ENCODE results near the gene GALE. TPM values are rescaled to one million over a fixed set of nuclear protein-coding genes. Genes with fewer than 3 reads are reported as not detected.

Gene GALE
- polyA plus RNA-seq, 3 donors: 17.6 to 21.9 (median 18.0) TPM

DNA sequence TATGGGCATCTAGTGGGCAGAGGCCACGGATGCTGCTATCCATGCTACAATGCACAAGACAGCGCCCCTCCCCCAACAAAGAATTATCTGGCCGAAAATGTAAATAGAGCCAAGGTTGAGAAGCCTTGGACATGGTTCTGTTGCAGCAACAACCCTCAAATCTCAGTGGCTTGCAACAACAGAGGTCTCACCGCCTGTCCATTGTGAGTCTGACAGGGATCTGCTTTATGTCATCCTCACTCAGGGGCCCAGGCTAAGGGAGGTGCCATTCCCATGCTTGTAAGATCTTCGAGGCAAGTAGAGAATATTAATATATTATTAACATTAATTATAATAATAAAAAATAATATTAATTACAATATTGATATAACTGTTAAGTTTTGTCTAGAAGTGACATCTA lies 31.8 kb downstream of the GALE start:
- no peak overlapping the region for H3K4me3 ChIP-seq (replicated peaks in 1 of 3; ENCODE audit: low read depth in 2 of 3, low read length in 3 of 3)
- Mint-ChIP-seq H3K27me3 (ENCODE audit: low read depth in 3 of 3) (no peaks in the 10 kb centered on the region), H3K9me3 (peaks cover 0 to 2% (median 0%) of the 10 kb centered on the region in 7 donors), H3K4me1 (peaks cover 2% of the 10 kb centered on the region), H3K36me3 (peaks cover 17 to 39% of the 10 kb centered on the region in 2 donors), H3K27ac (no peak overlapping the region), H3K4me3 (no peak overlapping the region)
- no peak overlapping the region for H3K9ac ChIP-seq (ENCODE audit: insufficient read depth, low read length, poor library complexity, severe bottlenecking)
- no peaks in the 10 kb centered on the region for H3K79me2 ChIP-seq (ENCODE audit: insufficient read depth, low read length)
- TF ChIP-seq, protein P1, sequence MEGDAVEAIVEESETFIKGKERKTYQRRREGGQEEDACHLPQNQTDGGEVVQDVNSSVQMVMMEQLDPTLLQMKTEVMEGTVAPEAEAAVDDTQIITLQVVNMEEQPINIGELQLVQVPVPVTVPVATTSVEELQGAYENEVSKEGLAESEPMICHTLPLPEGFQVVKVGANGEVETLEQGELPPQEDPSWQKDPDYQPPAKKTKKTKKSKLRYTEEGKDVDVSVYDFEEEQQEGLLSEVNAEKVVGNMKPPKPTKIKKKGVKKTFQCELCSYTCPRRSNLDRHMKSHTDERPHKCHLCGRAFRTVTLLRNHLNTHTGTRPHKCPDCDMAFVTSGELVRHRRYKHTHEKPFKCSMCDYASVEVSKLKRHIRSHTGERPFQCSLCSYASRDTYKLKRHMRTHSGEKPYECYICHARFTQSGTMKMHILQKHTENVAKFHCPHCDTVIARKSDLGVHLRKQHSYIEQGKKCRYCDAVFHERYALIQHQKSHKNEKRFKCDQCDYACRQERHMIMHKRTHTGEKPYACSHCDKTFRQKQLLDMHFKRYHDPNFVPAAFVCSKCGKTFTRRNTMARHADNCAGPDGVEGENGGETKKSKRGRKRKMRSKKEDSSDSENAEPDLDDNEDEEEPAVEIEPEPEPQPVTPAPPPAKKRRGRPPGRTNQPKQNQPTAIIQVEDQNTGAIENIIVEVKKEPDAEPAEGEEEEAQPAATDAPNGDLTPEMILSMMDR (IDR thresholded peaks at IDR 0.05): no peak
- H3K36me3 ChIP-seq (replicated peaks in 1 of 2; ENCODE audit: control insufficient read depth in 1 of 2, insufficient read depth in 2 of 2, low read length in 2 of 2): peaks cover 2 to 31% of the 10 kb centered on the region in 2 donors
- H3K4me2 ChIP-seq (replicated peaks; ENCODE audit: extremely low read depth, low read length, poor library complexity, severe bottlenecking): no peak overlapping the region
- no peaks in the 10 kb centered on the region for H3K9me3 ChIP-seq (replicated peaks in 1 of 2; ENCODE audit: control insufficient read depth in 1 of 2, insufficient read depth in 1 of 2, low read length in 2 of 2)
- no peak overlapping the region for H2AFZ ChIP-seq (ENCODE audit: insufficient read depth, low read depth, low read length, poor library complexity, severe bottlenecking)
- no peak overlapping the region for H3K27ac ChIP-seq (ENCODE audit: low read depth in 1 of 2, low read length in 2 of 2)
- intact Hi-C loops (cut with micrococcal nuclease): no loop called here
- H3K27me3 ChIP-seq (ENCODE audit: control insufficient read depth in 2 of 2, insufficient read depth in 2 of 2, low read length in 2 of 2): no peaks in the 10 kb centered on the region
- H3K4me1 ChIP-seq (ENCODE audit: control insufficient read depth in 1 of 2, insufficient read depth in 2 of 2, low read length in 2 of 2): peaks cover 0 to 3% of the 10 kb centered on the region in 2 donors
- DNase-seq: no peak
- 100% methylated on average over 2 of the region's 5 CpGs for WGBS (ENCODE audit: insufficient coverage)
- no peaks in the 10 kb centered on the region for H4K20me1 ChIP-seq (ENCODE audit: insufficient read depth, low read length)

DNA sequence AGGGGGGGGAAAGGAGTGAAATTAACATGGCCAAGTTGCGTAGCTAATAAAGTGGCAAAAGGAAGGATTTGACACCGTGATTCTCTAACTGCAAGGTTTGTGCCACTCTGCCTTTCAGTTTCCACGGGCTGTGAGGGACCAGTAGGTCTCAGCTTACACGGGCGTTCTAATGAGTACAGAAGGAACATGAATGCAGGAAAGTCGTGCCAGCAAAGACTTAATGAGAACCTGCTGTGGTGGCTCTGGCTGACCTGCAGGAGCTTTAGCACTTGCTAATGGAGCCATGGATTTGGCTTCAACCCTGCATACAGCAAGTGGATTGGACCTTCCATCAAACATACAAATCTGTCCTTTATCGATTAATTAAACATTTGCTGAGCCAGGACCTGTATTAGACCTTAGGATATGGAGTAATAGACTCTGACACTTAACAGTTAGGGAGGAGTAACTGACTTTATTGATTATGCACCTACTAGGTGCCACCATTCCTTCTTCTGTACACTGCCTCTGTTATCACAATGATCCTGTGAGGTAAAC lies 37.4 kb downstream of the GALE start:
- TF ChIP-seq, protein P1 (IDR thresholded peaks at IDR 0.05): no peak
- H3K27me3 ChIP-seq (ENCODE audit: control insufficient read depth in 2 of 2, insufficient read depth in 2 of 2, low read length in 2 of 2): no peaks in the 10 kb centered on the region
- DNase-seq: no peak
- peaks cover 49 to 78% of the 10 kb centered on the region in 2 donors for H3K36me3 Mint-ChIP-seq
- no peaks in the 10 kb centered on the region for H3K9me3 ChIP-seq (replicated peaks in 1 of 2; ENCODE audit: control insufficient read depth in 1 of 2, insufficient read depth in 1 of 2, low read length in 2 of 2)
- H3K27me3 Mint-ChIP-seq (ENCODE audit: low read depth in 3 of 3): no peaks in the 10 kb centered on the region
- no peak overlapping the region for H3K4me3 ChIP-seq (replicated peaks in 1 of 3; ENCODE audit: low read depth in 2 of 3, low read length in 3 of 3)
- intact Hi-C loops (cut with micrococcal nuclease): no loop called here
- no peak overlapping the region for H3K4me3 Mint-ChIP-seq
- no peaks in the 10 kb centered on the region for H3K4me1 ChIP-seq (ENCODE audit: control insufficient read depth in 1 of 2, insufficient read depth in 2 of 2, low read length in 2 of 2)
- no peak overlapping the region for H3K4me2 ChIP-seq (replicated peaks; ENCODE audit: extremely low read depth, low read length, poor library complexity, severe bottlenecking)
- H3K79me2 ChIP-seq (ENCODE audit: insufficient read depth, low read length): no peaks in the 10 kb centered on the region
- H3K9me3 Mint-ChIP-seq: no peaks in the 10 kb centered on the region
- H4K20me1 ChIP-seq (ENCODE audit: insufficient read depth, low read length): peaks cover 50% of the 10 kb centered on the region
- H3K27ac ChIP-seq (ENCODE audit: low read depth in 1 of 2, low read length in 2 of 2): no peak overlapping the region
- WGBS (ENCODE audit: insufficient coverage): 99% methylated on average over 6 of the region's 7 CpGs
- no peaks in the 10 kb centered on the region for H3K4me1 Mint-ChIP-seq
- H3K9ac ChIP-seq (ENCODE audit: insufficient read depth, low read length, poor library complexity, severe bottlenecking): no peak overlapping the region
- no peak overlapping the region for H2AFZ ChIP-seq (ENCODE audit: insufficient read depth, low read depth, low read length, poor library complexity, severe bottlenecking)
- H3K36me3 ChIP-seq (replicated peaks in 1 of 2; ENCODE audit: control insufficient read depth in 1 of 2, insufficient read depth in 2 of 2, low read length in 2 of 2): peaks cover 50 to 76% of the 10 kb centered on the region in 2 donors
- H3K27ac Mint-ChIP-seq: peak overlapping the region in 1 of 7 donors; percentile 15
